ENCODE results near the gene GNB1L.

GNB1L gene

DNA sequence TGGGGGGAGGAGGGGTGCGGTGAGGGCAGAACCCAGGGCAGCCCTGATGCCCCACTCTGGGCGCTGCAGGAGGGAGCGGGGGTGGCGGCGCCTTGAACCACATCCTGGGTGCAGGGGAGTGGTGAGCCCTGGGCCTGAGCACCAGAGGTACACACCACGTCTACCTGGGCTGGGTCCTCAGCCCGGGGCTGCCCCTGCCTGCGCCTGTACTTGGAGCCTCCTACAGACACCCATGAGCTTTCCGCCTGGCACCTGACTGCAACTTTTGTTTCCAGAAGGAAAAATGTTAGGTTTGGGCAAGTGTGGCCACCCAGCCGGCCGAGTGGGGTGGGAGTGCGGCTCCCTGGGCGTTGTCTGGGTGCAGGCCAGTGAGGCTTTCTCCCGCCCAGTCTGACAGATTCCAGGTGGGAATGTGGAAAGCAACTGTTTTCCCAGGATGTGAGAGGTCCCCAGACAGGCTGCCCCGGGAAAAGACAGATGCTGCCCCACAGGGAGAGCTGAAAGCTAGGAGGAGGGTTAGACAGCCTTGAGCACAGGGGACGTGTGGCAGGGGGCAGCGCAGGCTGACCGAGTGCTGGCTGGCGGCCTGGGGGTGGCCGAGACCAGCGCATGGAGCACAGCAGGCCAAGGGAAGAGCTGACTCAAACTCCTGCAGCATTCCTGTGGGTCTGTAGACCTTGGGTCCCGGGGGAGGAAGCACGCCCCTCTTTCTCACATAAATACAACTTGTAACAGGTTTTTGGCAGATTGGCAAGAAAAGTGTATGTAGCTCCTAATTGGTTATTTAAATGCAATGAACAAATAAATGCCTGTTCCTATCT, 44.1 kb downstream of the GNB1L start:
- peak; percentile 46 for ATAC-seq
- Mint-ChIP-seq H3K4me3 (no peak overlapping the region), H3K27ac (no peak overlapping the region), H3K9me3 (no peaks in the 10 kb centered on the region), H3K4me1 (peaks cover 9% of the 10 kb centered on the region), H3K36me3 (no peaks in the 10 kb centered on the region)
- DNase-seq (ENCODE audit: low spot score in 2 of 2), result no peak

DNA sequence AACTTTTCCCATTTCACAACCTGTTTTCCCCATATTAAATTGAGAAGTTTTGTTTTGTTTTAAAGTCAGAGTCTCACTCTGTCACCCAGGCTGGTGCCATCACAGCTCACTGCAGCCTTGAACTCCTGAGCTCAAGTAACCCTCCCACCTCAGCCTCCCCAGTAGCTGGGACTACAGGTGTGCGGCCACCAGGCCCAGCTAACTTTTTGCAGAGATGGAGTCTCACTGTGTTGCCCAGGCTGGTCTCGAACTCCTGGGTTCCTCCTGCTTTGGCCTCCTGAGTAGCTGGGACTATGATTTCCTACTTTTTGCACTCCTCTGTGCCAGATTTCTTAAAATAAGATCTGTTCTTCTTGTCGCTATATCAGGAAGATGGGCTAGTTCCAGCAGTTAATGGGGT, 44.9 kb downstream of the GNB1L start:
- no peak for DNase-seq (ENCODE audit: low spot score in 2 of 2)
- Mint-ChIP-seq H3K4me1 (peaks cover 9% of the 10 kb centered on the region), H3K9me3 (no peaks in the 10 kb centered on the region), H3K27ac (no peak overlapping the region), H3K4me3 (no peak overlapping the region), H3K36me3 (no peaks in the 10 kb centered on the region)
- ATAC-seq, result no peak

DNA sequence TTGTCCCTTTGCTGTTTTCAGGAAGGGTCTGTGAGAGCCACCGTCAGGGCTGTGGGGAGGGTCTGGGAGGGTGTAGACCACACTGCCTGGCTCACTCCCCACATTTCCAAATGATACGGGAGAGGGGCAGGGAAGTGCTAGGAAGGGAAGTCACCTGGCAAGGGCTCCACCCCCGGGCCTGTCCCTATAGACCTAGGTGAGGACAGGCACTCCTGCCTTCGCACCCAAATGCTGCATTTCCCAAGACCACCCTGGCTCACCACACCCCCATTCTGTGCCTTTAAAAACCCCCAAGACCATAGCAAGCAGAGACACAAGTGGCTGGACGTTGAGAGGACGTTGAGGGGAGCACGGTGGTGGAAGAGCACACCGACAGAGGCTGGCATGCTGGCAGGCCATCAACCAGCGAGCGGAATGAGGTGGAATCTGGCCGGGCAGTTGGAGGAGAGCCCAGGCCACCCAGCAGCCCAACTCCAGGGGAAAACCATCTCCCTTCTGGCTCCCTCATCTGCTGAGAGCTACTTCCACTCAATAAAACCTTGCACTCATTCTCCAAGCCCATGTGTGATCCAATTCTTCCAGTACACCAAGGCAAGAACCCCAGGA, 45.7 kb downstream of the GNB1L start:
- no peak for DNase-seq (ENCODE audit: low spot score in 2 of 2)
- no peaks in the 10 kb centered on the region for H3K9me3 Mint-ChIP-seq
- no peak overlapping the region for H3K27ac Mint-ChIP-seq
- H3K4me1 Mint-ChIP-seq, result peaks cover 9% of the 10 kb centered on the region
- no peak overlapping the region for H3K4me3 Mint-ChIP-seq
- ATAC-seq, result no peak
- no peaks in the 10 kb centered on the region for H3K36me3 Mint-ChIP-seq

DNA sequence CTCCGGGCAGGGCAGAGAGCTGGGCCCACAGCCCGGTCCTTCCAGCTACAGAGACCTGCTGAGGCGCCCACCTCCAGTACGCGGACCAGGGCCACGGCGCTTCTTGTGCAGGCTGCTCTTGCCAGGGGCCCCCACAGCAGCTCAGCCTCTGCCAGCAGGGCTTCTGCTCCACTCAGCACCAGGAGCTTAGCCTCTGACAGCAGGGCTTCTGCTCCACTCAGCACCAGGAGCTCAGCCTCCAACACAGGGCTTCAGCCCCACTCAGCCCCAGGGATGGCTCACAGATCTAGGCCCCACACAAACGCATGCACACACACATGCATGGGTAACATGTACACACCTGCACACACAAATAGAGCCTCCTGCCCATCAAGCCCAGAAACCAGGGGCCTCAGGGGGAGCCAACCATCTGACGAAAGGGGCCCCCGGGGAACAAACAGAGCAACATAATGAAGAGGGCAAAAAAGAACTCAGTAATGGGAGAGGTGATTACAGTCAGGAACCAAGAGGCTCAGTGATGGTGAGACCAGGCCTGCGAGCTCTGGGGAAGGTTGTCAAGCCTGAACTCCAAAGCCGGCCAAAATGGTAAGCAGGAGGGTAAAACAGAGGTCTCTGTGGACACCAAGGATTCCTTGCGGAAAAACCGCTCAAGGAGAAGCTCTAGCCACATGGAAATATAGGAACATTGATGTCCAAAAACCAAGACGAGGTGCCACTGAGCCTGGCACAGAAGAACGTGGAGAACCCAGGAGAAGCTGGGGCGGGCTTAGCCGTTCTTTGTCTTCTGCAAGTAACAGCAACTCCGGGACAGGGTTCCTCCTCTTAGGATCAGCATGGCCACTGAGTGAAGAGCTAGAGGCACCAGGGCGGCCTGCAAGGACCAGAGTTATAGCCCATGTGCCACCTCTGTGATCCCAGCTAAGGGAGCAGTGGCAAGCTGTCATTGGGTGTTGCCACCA, 46.5 kb downstream of the GNB1L start:
- H3K4me3 Mint-ChIP-seq, result no peak overlapping the region
- ATAC-seq (no peak), DNase-seq (ENCODE audit: low spot score in 2 of 2) (no peak)

DNA sequence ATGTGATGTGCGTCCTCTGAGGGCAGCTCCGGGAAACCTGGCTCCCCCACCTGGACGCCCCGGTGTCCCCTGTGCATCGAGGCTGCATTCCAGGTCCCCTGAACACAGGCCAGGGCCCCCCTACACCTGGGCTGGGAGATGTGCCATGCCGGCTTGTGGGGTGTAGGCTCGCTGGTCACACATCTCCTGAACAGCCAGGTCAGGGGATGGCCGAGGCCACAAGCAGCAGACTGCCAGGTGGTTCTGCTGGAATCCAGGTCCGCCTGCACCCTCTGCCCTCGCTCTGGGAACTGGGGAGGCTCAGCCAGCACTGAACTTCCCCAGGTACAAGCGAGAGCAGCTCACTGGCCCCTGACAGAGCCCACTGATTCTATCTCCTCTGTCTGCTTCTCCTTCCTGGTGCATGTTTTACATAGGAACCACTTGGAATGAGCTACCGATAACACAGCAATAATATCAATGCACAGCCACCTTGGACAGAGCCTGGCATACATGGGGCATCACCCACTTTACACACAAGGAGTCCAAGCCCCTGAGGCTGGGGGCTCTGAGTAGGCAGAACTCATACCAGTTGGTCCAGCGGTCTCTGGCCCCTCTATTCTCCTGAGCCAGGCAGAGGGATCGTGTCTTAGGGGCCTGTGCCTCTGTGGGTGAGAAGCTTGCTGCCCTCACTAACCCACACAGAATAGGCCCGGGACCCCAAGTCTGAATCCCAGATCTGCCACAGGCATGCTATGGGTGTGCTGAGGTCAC, 47.3 kb downstream of the GNB1L start:
- no peak overlapping the region for H3K27ac Mint-ChIP-seq
- H3K4me1 Mint-ChIP-seq, result peaks cover 9% of the 10 kb centered on the region
- DNase-seq (ENCODE audit: low spot score in 2 of 2), result no peak
- no peak for ATAC-seq
- H3K36me3 Mint-ChIP-seq, result peaks cover 8% of the 10 kb centered on the region
- no peaks in the 10 kb centered on the region for H3K9me3 Mint-ChIP-seq
- H3K4me3 Mint-ChIP-seq, result no peak overlapping the region

More for the DNA sequence above, 46.5 kb downstream of the GNB1L start:
- H3K27ac Mint-ChIP-seq, result no peak overlapping the region
- no peaks in the 10 kb centered on the region for H3K36me3 Mint-ChIP-seq
- H3K9me3 Mint-ChIP-seq, result no peaks in the 10 kb centered on the region
- H3K4me1 Mint-ChIP-seq, result peaks cover 9% of the 10 kb centered on the region

DNA sequence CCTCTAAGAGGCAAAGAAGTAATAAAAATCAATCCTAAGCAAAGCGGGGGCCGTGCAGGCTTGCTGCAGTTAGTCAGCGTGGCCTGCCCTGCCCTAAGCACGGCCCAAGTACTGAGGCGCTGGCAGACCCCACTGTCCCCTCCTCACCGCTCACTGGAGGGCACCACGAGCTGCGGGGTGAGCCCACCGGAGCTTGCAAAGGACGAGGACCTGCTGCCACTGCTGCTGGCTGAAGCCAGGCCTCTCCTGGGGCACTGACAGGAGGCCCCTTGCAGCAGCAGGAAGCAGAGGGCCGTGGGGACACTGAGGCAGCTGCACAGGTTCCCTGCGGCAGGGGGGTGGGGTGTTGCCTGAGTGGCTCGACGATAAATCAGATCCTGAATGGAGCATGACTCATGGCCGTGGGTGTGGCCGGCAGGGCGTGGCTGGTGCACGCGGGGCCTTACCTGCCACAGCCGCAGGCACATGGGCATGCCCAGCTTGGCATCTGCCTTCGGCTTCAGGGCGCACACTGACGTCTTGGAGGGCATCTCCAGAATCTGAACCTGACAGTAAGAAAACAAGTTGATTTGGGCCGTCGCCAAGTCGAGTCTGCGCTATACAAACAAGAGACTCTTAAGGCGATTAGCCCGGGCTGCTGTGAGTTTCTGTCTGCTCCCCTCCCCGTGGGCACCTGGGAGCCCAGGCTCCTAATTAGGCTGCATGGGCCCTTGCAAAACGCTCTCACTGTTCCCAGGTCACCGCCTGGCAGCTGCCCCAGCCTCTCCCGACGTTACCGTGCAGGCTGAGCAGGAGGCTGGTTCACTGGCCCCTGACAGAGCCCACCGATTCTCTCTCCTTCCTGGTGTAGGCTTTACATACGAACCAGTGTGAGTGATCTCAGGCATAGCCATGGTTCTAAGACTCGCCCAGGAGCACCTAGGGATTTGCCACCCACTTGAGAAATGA, 48.2 kb downstream of the GNB1L start:
- H3K36me3 Mint-ChIP-seq, result peaks cover 10% of the 10 kb centered on the region
- ATAC-seq, result no peak
- no peaks in the 10 kb centered on the region for H3K9me3 Mint-ChIP-seq
- no peak for DNase-seq (ENCODE audit: low spot score in 2 of 2)
- H3K27ac Mint-ChIP-seq, result no peak overlapping the region
- no peak overlapping the region for H3K4me3 Mint-ChIP-seq
- H3K4me1 Mint-ChIP-seq, result peaks cover 9% of the 10 kb centered on the region

DNA sequence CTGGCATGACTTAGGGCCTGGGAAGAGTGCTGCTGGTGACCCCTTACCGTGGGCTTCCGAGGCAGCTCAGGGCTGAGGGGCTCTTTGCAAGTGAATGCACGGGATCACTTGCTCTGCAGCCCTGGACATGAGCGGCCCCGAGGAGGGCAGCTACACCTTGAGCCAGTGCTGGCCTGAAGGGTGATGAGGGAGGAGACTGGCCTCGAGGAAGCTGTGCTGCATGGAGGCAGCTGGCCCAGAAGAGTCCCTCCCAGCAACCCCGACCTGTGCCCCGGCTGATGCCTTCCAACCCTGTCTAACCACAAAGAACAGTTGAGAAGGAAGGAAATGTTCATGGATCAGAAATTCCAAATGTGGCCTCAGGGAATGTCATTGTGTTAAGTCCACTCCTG, 48.9 kb downstream of the GNB1L start:
- Mint-ChIP-seq H3K27ac (no peak overlapping the region), H3K9me3 (no peaks in the 10 kb centered on the region), H3K36me3 (peaks cover 10% of the 10 kb centered on the region), H3K4me1 (peaks cover 4% of the 10 kb centered on the region), H3K4me3 (no peak overlapping the region)
- ATAC-seq (no peak), DNase-seq (ENCODE audit: low spot score in 2 of 2) (no peak)

DNA sequence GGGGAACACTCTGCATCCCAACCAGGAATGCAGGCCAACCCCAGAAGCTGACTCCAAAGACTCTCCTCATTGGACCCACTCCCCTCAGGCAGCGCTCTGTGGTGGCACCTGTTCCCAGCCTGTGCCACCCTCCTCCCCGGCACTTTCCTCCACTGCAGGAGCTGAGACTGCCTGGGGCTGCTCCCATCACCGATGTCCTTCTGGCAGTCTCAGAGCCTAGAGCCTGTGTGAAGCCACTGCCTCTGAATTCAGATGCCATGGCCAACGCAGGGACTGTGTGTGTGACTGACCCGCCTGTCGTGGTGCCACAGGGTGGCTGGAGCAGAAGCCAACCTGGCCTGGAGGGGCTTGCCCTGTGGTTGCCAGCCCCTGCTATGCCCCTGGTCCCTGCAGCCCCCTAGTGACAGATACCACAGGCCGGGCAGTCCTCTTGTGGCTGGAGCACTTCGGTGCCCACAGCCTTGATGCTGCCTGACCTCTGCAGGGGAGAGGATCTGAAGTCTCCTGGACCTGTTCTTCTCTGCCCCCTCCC, 50.9 kb downstream of the GNB1L start:
- Mint-ChIP-seq H3K4me1 (no peaks in the 10 kb centered on the region), H3K9me3 (no peaks in the 10 kb centered on the region), H3K27ac (no peak overlapping the region), H3K36me3 (peaks cover 10% of the 10 kb centered on the region), H3K4me3 (no peak overlapping the region)
- ATAC-seq (no peak), DNase-seq (ENCODE audit: low spot score in 2 of 2) (no peak)

DNA sequence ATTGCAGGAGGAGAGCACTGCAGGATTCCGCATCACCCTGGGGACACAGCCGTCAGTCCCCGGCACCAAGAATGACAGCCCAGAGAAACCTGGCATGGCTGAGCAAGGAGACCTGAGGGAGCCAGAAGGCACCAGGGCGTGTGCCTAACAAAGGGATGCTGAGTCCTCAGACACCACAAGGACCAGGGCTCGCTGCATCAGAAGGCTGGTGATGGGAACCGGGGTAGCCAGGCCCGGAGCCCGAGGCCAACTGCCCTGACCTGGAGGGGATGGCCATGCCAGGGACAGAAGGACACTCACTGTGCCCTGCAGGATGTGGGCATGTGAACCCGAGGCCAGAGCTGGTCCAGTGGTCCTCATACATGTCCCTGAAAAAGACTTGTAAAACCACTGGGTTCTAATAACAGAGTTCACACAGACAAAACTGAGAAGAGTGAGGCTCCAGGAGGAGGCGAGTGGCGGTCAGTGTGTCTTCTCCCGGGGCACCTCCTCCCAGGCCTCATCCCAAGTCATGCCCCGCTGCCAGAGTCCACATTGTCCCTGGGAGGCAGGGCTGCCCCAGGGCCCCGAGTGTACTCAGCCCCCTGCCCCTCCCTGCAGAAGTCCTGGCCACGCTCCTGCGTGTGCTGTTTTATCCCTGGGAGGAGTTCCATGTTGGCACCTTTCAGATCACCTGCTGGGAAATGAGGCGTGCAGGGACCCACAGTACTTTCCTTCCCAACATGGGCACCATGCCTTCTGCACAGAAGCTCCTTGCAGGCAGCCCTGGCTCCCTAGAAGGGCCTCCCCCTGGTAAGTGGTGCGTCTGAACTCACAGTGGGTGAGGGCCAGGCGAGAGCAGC, 51.6 kb downstream of the GNB1L start:
- no peak for ATAC-seq
- Mint-ChIP-seq H3K4me3 (no peak overlapping the region), H3K4me1 (no peaks in the 10 kb centered on the region), H3K9me3 (no peaks in the 10 kb centered on the region), H3K36me3 (peaks cover 10% of the 10 kb centered on the region), H3K27ac (no peak overlapping the region)
- no peak for DNase-seq (ENCODE audit: low spot score in 2 of 2)

DNA sequence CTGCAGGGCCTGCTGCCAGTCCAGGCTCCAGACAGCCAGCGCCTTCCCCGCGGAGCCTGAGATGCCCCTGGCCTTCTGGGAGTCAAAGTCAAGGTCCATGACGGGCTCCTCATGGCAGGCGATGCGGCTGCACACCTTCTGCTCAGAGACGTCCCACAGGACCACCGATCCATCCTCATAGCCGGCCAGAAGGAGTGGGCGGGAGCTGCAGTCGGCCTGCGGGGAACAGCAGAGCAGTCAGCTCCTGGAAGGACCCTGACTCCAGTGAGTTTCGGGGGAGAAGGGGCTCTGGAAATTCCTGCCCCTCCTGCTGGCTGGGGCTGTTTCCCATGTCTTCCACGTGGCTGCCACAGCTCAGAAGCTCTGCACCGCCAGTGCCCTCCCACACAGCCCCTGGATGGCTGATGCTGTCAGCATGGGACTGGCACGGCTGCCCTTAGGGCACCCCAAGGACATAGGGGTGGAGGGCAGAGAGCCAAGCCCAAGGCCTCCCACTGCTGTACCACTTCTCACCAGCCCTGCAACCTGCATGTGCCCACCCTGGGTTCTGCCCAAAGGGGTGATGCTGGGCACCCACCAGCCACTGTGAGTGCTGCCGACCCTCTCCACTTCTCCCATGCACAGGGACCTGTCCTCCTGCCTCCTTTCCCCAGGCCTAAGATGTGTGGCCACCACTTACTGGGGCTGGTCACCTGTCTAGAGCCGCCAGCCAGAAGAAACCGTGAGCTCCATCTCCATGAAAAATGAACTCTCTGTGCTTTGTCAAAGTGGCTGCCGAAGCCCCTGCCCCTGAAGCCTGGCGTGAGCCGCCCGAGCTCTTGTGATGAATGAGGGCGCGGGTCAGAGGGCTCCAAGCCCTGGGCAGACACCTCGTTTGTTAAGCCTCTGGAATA, 52.4 kb downstream of the GNB1L start:
- H3K4me1 Mint-ChIP-seq, result no peaks in the 10 kb centered on the region
- ATAC-seq (no peak), DNase-seq (ENCODE audit: low spot score in 2 of 2) (no peak)
- peaks cover 16% of the 10 kb centered on the region for H3K36me3 Mint-ChIP-seq
- H3K27ac Mint-ChIP-seq, result no peak overlapping the region
- no peak overlapping the region for H3K4me3 Mint-ChIP-seq
- H3K9me3 Mint-ChIP-seq, result no peaks in the 10 kb centered on the region

DNA sequence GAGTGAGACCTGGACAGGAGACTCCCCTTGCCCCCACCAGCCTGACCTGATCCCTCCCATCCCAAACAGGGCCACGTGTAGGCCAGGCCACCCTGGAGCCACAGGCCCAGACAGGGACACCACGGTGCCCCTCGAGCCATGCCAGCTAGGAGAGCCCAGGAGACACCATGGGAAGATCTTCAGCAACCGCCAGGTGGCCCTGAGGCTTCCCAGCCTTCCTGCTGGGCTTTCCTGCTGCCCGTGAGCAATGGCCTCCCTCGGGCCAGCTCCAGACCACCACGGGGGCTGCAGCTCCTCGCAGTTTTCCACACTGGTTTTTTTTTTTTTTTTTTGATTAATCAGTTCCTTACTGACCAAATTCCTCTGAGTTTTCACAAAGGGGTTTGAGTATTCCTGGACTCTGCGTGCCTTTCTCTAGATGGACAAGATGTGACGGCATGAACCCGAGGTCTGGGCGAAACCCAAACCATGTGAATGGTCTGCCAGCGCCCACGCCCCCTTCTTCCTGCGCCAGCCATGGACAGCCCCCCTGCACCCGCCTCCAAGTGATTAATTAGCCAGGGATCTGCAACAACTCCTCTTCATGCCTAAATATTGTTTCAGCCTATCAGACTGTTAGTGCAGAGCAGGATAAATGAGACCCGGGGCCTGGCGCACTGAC, 53.2 kb downstream of the GNB1L start:
- no peak overlapping the region for H3K27ac Mint-ChIP-seq
- no peak for DNase-seq (ENCODE audit: low spot score in 2 of 2)
- no peak for ATAC-seq
- no peaks in the 10 kb centered on the region for H3K4me1 Mint-ChIP-seq
- no peaks in the 10 kb centered on the region for H3K9me3 Mint-ChIP-seq
- no peak overlapping the region for H3K4me3 Mint-ChIP-seq
- H3K36me3 Mint-ChIP-seq, result peaks cover 16% of the 10 kb centered on the region

DNA sequence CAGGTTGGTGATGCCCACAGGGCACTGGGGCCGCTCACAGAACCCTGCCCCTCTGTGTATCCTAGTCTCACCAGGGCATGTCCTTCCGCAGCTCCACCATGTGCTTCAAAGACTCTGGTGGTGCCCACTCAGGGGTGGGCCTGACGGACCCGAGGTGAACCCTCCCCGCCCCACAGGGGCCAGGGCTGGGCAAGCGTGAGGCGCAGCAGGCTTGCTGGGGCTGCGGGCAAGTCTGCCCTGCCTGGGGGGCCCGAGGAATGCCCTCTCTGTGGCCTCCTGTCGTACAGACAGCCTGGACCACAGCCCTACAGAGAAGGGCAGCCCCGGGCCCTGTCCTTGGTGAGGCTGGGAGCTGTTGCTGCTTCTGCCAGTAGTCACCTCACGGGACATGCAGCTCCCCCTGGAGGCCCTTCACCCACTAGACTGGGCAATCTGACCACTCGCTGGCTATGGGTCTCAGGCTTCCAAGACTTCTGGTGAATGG, 53.9 kb downstream of the GNB1L start:
- H3K4me1 Mint-ChIP-seq, result no peaks in the 10 kb centered on the region
- no peak overlapping the region for H3K4me3 Mint-ChIP-seq
- no peak for DNase-seq (ENCODE audit: low spot score in 2 of 2)
- H3K27ac Mint-ChIP-seq, result no peak overlapping the region
- H3K36me3 Mint-ChIP-seq, result peaks cover 16% of the 10 kb centered on the region
- H3K9me3 Mint-ChIP-seq, result no peaks in the 10 kb centered on the region
- peak; percentile 19 for ATAC-seq
